Prostate gland (tissue), 2 donors: Measurements from ENCODE around the gene TCF7L1.

ENCODE experiments used
- POLR2A ChIP-seq: fragments of 450-650 bp; IDR thresholded peaks from one replicate; pipeline ENCODE4 v1.6.1; 2016; ENCODE audit warnings: antibody characterized with exemption, mild to moderate bottlenecking
- POLR2AphosphoS5 ChIP-seq: sonication (generic); formaldehyde crosslinking; IDR thresholded peaks from one replicate; pipeline ENCODE4 v1.6.1; 2017; ENCODE audit warnings: antibody characterized with exemption
- TF ChIP-seq, protein P1 (sequence below), 4 experiments: fragments of 200-600 bp in 2 of 4; fragments of 450-650 bp in 2 of 4; sonication (generic) in 2 of 4; IDR thresholded peaks; 1 replicate in 3 of 4; 2 replicates in 1 of 4; pipeline ENCODE4 v1.5.1; 2016 to 2019; ENCODE audit warnings: antibody characterized with exemption in 4 of 4, mild to moderate bottlenecking in 2 of 4, moderate library complexity in 2 of 4

DNA sequence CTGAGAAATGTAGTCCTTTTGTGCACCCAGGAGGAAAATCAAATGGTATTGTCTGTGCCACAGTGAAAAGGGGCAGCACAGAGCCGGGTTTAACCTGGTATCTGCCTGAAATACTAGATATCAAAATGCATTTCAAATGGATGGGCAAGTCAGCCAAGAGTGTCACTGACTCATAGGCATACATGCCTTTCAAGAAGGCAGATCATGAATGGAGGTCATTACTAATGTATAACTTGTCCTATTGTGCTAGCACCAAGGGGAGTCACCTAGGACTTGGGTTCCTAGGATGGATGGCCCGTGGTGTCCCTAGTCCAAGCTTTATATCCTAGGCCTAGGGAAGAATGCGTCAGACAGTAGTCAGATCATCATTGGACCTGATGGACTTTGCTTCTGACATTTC lies 49.9 kb downstream of the TCF7L1 start:
- TF ChIP-seq POLR2A (no peak), POLR2AphosphoS5 (no peak)
- TF ChIP-seq, protein P1, sequence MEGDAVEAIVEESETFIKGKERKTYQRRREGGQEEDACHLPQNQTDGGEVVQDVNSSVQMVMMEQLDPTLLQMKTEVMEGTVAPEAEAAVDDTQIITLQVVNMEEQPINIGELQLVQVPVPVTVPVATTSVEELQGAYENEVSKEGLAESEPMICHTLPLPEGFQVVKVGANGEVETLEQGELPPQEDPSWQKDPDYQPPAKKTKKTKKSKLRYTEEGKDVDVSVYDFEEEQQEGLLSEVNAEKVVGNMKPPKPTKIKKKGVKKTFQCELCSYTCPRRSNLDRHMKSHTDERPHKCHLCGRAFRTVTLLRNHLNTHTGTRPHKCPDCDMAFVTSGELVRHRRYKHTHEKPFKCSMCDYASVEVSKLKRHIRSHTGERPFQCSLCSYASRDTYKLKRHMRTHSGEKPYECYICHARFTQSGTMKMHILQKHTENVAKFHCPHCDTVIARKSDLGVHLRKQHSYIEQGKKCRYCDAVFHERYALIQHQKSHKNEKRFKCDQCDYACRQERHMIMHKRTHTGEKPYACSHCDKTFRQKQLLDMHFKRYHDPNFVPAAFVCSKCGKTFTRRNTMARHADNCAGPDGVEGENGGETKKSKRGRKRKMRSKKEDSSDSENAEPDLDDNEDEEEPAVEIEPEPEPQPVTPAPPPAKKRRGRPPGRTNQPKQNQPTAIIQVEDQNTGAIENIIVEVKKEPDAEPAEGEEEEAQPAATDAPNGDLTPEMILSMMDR (IDR thresholded peaks at IDR 0.05), result no peak
